ENCODE data around the gene SLC18A3. TPM values are rescaled to one million over a fixed set of nuclear protein-coding genes. Genes with fewer than 3 reads are reported as not detected.

Gene SLC18A3
- total RNA-seq, 1 experiment from 2014 or later = not detected

DNA sequence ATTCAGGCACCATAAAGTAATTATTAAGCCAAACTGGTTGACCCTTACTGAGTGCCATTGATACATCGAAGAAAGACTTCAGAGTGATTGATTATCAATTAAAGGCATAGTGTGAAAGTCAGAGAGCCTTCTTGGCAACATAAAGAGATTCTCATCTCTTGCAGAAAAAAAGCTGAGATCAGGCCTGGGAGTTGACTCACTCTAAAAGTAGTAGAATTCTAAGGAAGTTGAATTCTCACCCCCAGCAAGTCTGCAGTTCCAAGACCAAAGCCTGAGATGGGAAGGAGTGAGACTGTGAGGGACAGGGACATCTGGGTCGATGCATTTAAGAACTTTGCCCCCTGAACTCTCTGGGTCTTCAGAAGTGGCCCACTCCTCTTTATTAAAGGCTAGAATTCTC lies 49.6 kb upstream of the SLC18A3 start:
- Histone ChIP-seq H3K56ac (ENCODE audit: insufficient read length, low read depth, low read length) (no peak overlapping the region), H2BK12ac (ENCODE audit: insufficient read length, low read depth, low read length) (no peak overlapping the region), H3K27me3 (ENCODE audit: insufficient read depth, low read length) (no peaks in the 10 kb centered on the region), H2AK5ac (ENCODE audit: insufficient read length, low read length) (no peak overlapping the region), H4K5ac (ENCODE audit: insufficient read length, low read depth, low read length) (no peak overlapping the region), H3K79me2 (ENCODE audit: insufficient read depth, low read length) (no peaks in the 10 kb centered on the region), H3K4me2 (ENCODE audit: insufficient read depth, insufficient read length, low read length) (no peak overlapping the region), H2BK120ac (ENCODE audit: low read depth, low read length, poor library complexity, severe bottlenecking) (no peak overlapping the region), H3K4ac (ENCODE audit: low read depth, low read length) (no peak overlapping the region), H2AFZ (ENCODE audit: low read length) (no peak overlapping the region), H2BK5ac (ENCODE audit: insufficient read length, low read length) (no peak overlapping the region), H3K79me1 (ENCODE audit: insufficient read depth, low read depth, low read length, poor library complexity, severe bottlenecking) (no peaks in the 10 kb centered on the region), H3K9ac (ENCODE audit: extremely low read depth, insufficient read length, low read length) (no peak overlapping the region), H3K14ac (ENCODE audit: insufficient read depth, low read length) (no peak overlapping the region), H3K27ac (ENCODE audit: insufficient read length, low read depth, low read length) (no peak overlapping the region), H3T11ph (ENCODE audit: low read length) (no peak overlapping the region), H3K23me2 (ENCODE audit: insufficient read length, low read depth, low read length, poor library complexity, severe bottlenecking) (no peaks in the 10 kb centered on the region), H3K9me3 (ENCODE audit: control insufficient read depth, low read depth, low read length) (no peaks in the 10 kb centered on the region), H4K20me1 (ENCODE audit: control insufficient read depth, insufficient read depth, insufficient read length) (no peaks in the 10 kb centered on the region), H2BK20ac (ENCODE audit: low read depth, low read length, poor library complexity, severe bottlenecking) (no peak overlapping the region), H2BK15ac (ENCODE audit: low read depth, low read length) (no peak overlapping the region), H4K91ac (ENCODE audit: insufficient read length, low read depth, low read length) (no peak overlapping the region), H4K8ac (replicated peaks; ENCODE audit: insufficient read length, low read depth, low read length) (no peak overlapping the region), H3K18ac (ENCODE audit: insufficient read length, low read depth, low read length) (no peak overlapping the region), H3K23ac (ENCODE audit: insufficient read length, low read depth, low read length) (no peak overlapping the region), H3K4me1 (ENCODE audit: insufficient read depth, low read length) (no peaks in the 10 kb centered on the region)
- Mint-ChIP-seq H3K9me3 (peaks cover under 1 to 2% of the 10 kb centered on the region in 2 experiments; a peak in 3 of 5 replicates), H3K27me3 (ENCODE audit: low read depth) (peaks cover 28% of the 10 kb centered on the region), H3K4me1 (peaks cover 4 to 10% of the 10 kb centered on the region in 2 experiments; a peak in 3 of 4 replicates), H3K36me3 (ENCODE audit: insufficient read depth in 1 of 3, low read depth in 3 of 3) (no peaks in the 10 kb centered on the region), H3K27ac (no peak overlapping the region), H3K4me3 (no peak overlapping the region)
- DNase-seq = no peak
- TF ChIP-seq, protein P1, sequence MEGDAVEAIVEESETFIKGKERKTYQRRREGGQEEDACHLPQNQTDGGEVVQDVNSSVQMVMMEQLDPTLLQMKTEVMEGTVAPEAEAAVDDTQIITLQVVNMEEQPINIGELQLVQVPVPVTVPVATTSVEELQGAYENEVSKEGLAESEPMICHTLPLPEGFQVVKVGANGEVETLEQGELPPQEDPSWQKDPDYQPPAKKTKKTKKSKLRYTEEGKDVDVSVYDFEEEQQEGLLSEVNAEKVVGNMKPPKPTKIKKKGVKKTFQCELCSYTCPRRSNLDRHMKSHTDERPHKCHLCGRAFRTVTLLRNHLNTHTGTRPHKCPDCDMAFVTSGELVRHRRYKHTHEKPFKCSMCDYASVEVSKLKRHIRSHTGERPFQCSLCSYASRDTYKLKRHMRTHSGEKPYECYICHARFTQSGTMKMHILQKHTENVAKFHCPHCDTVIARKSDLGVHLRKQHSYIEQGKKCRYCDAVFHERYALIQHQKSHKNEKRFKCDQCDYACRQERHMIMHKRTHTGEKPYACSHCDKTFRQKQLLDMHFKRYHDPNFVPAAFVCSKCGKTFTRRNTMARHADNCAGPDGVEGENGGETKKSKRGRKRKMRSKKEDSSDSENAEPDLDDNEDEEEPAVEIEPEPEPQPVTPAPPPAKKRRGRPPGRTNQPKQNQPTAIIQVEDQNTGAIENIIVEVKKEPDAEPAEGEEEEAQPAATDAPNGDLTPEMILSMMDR (conservative IDR thresholded peaks at IDR 0.05) = no peak
- no CpG with 5 or more reads among the region's 2 CpGs for WGBS (ENCODE audit: extremely low coverage, insufficient read length, low lambda C conversion rate)

Data from H9 (cell line).